ENCODE measurements around the gene BID. TPM values are rescaled to one million over a fixed set of nuclear protein-coding genes. Genes with fewer than 3 reads are reported as not detected.

BID gene
- total and polyA plus RNA-seq, 4 donors, result 13.1 to 179 (median 37.5) TPM

GRCh38 chr22:17792854-17793434 is 18.7 kb upstream of the BID start:
- H3K4me3 ChIP-seq, result no peak overlapping the region
- ATAC-seq (ENCODE audit: insufficient read depth, low FRiP score) (no peak), DNase-seq (no peak)
- no peaks in the 10 kb centered on the region for H3K9me3 ChIP-seq (ENCODE audit: control insufficient read depth in 4 of 4, insufficient read depth in 3 of 4, low read length in 3 of 4)
- H3K9ac ChIP-seq (ENCODE audit: insufficient read depth in 1 of 2, low read length in 2 of 2), result no peak overlapping the region
- TF ChIP-seq CTCF (IDR thresholded peaks at IDR 0.05; ENCODE audit: control extremely low read depth, extremely low read depth), result no peak
- H3K4me1 ChIP-seq (ENCODE audit: control insufficient read depth in 5 of 5, insufficient read depth in 5 of 5, low read length in 5 of 5), result no peaks in the 10 kb centered on the region
- H3K36me3 ChIP-seq (ENCODE audit: control insufficient read depth in 4 of 4, insufficient read depth in 4 of 4, low read length in 4 of 4), result peaks cover 0 to 10% (median 4%) of the 10 kb centered on the region in 4 donors
- 80 to 92% methylated on average over 29 of the region's 29 CpGs for whole genome bisulfite sequencing, 2 donors
- H3K27ac ChIP-seq (ENCODE audit: low read depth in 1 of 2, low read length in 1 of 2), result no peak overlapping the region
- no peaks in the 10 kb centered on the region for H3K27me3 ChIP-seq (ENCODE audit: control insufficient read depth in 3 of 3, insufficient read depth in 3 of 3, low read length in 2 of 3)

DNA sequence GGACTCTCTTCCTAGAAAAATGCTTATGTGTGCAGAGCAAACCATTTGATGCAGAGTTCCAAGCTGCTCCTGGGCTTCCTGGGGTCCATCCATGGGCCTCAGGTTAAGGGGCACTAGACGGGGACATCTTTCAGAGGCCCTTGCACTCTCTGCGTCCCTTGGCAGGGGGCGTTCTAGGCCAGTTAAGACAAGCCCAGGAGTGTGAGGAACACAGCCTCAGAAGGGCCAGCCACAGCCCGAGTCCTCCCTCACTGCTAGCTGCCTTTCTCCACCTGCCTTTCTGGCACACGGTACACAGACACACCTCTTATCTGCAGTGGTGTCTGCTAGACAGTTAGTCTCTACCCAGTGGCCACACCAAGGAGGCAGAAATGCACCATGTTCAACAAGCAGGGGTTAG is 18.0 kb upstream of the BID start:
- ATAC-seq (ENCODE audit: insufficient read depth, low FRiP score) (no peak), DNase-seq (no peak)
- Histone ChIP-seq H3K27me3 (ENCODE audit: control insufficient read depth in 3 of 3, insufficient read depth in 3 of 3, low read length in 2 of 3) (no peaks in the 10 kb centered on the region), H3K4me1 (ENCODE audit: control insufficient read depth in 5 of 5, insufficient read depth in 5 of 5, low read length in 5 of 5) (peaks cover 0 to 1% (median 0%) of the 10 kb centered on the region in 5 donors), H3K9ac (ENCODE audit: insufficient read depth in 1 of 2, low read length in 2 of 2) (no peak overlapping the region), H3K27ac (ENCODE audit: low read depth in 1 of 2, low read length in 1 of 2) (no peak overlapping the region), H3K4me3 (no peak overlapping the region), H3K36me3 (ENCODE audit: control insufficient read depth in 4 of 4, insufficient read depth in 4 of 4, low read length in 4 of 4) (peaks cover 0 to 10% (median 4%) of the 10 kb centered on the region in 4 donors), H3K9me3 (ENCODE audit: control insufficient read depth in 4 of 4, insufficient read depth in 3 of 4, low read length in 3 of 4) (no peaks in the 10 kb centered on the region)
- no peak for TF ChIP-seq CTCF (IDR thresholded peaks at IDR 0.05; ENCODE audit: control extremely low read depth, extremely low read depth)
- WGBS, 2 donors, result 79 to 84% methylated on average over 5 of the region's 5 CpGs

GRCh38 chr22:17791196-17791595 is 16.9 kb upstream of the BID start:
- no peak for TF ChIP-seq CTCF (IDR thresholded peaks at IDR 0.05; ENCODE audit: control extremely low read depth, extremely low read depth)
- Histone ChIP-seq H3K27ac (ENCODE audit: low read depth in 1 of 2, low read length in 1 of 2) (no peak overlapping the region), H3K9me3 (ENCODE audit: control insufficient read depth in 4 of 4, insufficient read depth in 3 of 4, low read length in 3 of 4) (no peaks in the 10 kb centered on the region), H3K9ac (ENCODE audit: insufficient read depth in 1 of 2, low read length in 2 of 2) (no peak overlapping the region), H3K36me3 (ENCODE audit: control insufficient read depth in 4 of 4, insufficient read depth in 4 of 4, low read length in 4 of 4) (peaks cover 0 to 10% (median 4%) of the 10 kb centered on the region in 4 donors), H3K4me1 (ENCODE audit: control insufficient read depth in 5 of 5, insufficient read depth in 5 of 5, low read length in 5 of 5) (peaks cover 0 to 3% (median 0%) of the 10 kb centered on the region in 5 donors), H3K27me3 (ENCODE audit: control insufficient read depth in 3 of 3, insufficient read depth in 3 of 3, low read length in 2 of 3) (no peaks in the 10 kb centered on the region), H3K4me3 (no peak overlapping the region)
- ATAC-seq (ENCODE audit: insufficient read depth, low FRiP score), result no peak
- 95% methylated on average over 21 of the region's 21 CpGs for WGBS, 2 donors
- no peak for DNase-seq

Data from lung (tissue), 12 donors.